ENCODE data around the gene FAM185A.
"Not testable (repeated sequence)": the region's sequence is repeated elsewhere in the genome, so short reads cannot be mapped to it uniquely, and the experiment has no call there.

DNA sequence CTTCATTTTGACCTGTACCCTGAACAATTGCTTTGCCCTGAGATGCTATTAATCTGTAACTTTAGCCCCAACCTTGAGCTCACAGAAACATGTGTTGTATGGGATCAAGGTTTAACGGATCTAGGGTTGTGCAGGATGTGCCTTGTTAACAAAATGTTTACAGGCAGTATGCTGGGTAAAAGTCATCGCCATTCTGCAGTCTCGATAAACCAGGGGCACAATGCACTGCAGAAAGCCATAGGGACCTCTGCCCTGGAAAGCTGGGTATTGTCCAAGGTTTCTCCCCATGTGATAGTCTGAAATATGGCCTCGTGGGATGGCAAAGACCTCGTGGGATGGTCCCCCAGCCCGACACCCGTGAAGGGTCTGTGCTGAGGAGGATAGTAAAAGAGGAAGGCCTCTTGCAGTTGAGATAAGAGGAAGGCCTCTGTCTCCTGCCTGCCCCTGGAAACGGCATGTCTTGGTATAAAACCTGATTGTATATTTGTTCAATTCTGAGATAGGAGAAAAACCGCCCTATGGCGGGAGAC lies 89.8 kb downstream of the FAM185A start:
- not testable (repeated sequence) for TF ChIP-seq CTCF (IDR thresholded peaks at IDR 0.05); EP300 (IDR thresholded peaks at IDR 0.05); POLR2AphosphoS5 (IDR thresholded peaks at IDR 0.05); POLR2A (IDR thresholded peaks at IDR 0.05; ENCODE audit: low read depth)
